GM19023 (cell line): Measurements from ENCODE around the gene ALKBH5.
A peak's percentile ranks its signal among the peaks of the same experiment; 100 is the strongest.
"Not testable (repeated sequence)": the region's sequence is repeated elsewhere in the genome, so short reads cannot be mapped to it uniquely, and the experiment has no call there.

Source experiments
- ATAC-seq: cut with Tn5 transposase; IDR thresholded peaks from one replicate; pipeline ENCODE4 v1.9.1; 2021; ENCODE audit warnings: mild to moderate bottlenecking, moderate library complexity; ENCODE audit not compliant: unreplicated experiment

ALKBH5 gene

DNA sequence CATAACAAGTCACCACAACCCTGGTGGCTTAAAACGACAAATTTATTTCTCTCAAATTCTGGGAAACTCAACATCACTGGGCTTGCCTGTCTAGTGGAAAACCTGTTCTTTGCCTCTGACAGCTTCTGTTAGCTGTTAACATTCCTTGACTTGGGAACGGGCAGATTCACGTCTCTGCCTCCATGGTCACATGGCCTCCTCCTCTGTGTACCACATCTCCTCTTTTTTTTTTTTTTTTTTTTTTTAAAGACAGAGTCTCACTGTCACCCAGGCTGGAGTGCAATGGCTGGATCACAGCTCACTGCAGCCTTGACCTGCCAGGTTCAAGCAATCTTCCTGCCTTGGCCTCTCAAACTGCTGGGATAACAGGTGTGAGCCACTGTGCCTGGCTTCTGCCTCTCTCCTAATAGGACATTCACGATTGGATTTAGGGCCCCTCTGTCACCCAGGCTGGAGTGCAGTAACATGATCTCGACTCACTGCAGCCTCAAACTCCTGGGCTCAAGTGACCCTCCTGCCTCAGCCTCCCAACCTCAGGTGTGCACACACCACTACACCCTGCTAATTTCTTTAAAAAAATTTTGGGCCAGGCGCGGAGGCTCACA, 30.1 kb downstream of the ALKBH5 start:
- ATAC-seq = no peak

DNA sequence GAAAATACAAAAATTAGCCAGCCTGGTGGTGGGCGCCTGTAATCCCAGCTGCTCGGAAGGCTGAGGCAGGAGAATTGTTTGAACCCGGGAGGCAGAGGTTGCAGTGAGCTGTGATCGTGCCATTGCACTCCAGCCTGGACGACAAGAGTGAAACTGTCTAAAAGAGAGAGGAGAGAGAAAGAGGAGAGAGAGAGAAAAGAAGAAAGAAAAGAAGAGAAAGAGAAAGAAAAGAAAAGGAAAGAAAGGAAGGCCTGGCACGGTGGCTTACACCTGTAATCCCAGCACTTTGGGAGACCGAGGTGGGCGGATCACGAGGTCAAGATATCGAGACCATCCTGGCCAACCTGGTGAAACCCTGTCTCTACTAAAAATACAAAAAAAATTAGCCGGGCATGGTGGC, 33.3 kb downstream of the ALKBH5 start:
- not testable (repeated sequence) for ATAC-seq

DNA sequence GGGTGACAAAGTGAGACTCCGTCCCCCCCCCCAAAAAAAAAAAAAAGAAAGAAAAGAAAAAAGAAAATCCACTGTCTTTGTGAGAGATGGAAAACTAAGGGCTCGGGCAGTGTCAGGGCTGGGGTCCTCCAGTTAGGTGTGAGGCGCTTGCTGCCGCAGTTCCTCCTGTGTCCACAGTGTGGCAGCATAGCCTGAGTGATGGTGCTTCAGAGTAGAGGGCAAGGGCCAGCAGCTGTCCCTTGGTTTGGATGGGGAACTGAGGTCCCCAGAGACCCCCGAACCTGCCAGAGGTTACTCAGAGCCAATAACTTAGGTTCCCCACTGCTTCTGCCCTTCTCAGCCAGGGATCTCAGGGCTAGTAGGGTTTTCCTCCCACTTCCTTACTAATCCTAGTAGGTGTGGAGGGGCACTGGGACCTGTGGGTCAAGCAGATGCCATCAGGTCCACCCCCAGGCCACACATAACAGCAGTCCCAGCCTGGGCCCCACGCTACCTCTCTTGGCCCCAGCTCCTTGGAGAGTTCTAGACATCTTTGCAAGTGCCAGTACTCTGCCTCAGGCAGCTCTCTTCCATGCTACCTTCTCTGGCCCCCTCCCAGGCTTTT, 33.9 kb downstream of the ALKBH5 start:
- ATAC-seq = no peak

DNA sequence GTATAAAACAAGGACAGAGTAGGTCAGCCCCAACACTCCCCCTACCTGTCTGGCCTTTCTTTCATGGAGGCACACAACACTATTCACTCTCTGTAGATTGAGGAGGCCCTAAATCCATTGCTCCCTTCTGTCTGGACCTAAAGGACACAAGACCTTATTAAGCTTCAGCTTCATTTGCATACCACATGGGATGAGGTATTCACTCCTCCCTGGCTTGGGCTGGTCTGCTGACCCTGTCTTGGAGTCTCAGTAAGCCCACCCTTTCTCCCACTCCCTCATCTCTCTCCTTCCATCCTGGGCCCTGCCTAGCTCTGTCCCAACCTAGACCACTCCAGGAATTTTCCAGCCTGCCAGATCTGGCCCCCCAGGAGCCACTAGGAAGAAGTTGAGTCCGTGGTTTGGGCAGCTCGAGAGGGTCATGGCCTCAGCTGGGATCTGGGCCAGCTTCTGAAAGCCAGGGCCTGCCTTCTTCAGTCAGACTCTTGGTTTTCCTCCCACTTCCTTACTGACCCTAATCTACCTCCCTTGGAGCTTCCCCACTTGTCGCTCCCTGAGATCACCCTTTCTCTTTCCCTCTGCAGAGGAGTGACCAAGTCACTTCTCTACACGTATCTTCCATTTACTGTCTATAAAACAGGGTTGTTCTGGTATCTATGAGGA, 35.3 kb downstream of the ALKBH5 start:
- no peak for ATAC-seq

DNA sequence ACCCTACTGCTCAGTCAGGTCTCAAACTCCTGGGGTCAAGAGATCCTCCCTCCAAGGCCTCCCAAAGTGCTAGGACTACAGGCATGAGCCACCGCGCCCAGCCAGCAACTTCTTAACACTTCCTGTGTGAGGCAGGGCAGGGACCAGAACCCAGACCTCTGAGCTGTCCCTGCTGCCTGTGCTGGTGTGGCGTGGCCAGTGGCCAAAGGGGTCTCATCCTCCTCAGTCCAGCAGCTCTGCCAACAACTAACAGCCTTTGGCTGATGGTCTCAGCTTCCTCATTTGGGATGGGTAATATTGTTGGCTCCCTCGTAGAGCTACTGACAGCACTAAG, 40.4 kb downstream of the ALKBH5 start:
- no peak for ATAC-seq

DNA sequence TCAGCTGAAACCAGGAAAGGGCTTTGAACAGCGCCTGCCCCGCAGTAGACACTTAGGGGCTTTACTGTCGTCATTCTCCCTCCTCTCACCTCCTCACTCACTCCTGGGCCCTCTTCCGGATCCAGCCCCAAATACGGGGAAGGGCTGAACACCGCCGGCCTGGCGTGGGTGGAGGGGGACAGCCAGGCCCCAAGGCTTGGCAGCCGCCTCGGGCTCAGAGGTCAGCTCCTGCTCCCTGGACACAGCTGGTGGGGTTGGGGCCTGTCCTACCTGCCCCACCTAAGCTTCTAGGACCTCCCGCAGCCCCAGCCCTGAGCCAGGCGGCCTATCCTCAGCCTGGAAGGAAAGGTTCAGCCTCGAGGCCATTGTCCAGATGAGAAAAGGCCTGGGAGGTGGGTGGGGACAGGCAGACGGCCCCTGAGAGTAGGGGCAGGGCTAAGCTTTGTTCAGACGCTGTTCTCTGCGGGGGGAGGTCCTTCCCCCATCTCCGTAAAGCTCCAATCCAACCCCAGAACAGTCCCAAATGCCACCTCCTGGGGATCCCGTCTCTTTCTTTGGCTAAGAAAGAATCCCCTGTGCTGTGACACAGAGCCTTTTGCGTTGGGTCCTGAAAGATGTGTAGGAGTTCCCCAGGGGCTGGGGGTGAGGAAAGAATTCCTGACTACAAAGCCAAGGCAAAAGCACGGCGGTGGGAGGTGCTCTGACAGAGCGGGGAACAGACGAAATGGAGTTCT, 40.9 kb downstream of the ALKBH5 start:
- ATAC-seq = no peak

DNA sequence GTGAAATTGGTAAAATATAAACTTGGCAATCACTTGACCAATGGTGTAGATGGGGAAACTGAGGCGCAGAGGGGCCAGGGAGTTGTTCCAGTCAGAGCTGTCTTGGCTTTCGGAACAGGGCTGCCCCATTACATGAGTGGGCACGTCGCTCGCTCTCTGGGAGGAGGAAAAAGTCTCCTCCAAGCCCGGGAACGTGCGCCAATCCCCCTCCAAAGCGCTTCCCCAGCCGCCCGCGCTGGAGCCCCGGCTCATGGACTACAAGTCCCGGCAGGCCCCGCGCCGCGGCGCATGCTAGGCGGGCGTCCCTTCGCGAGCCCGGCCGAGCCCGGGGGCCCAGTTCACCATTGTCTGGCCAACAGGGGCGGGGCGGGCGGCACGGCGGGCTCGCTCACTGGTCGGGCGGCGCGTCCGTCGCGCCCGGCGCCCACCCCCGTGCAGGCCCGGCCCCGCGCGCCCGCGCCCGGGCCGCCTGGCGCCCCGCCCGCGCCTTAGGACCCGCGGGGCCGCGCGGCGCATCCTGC, 41.6 kb downstream of the ALKBH5 start, which contains the start of gene LLGL1:
Gene LLGL1, plus strand, starts transcription at position 515 of the 521 bp plus-strand sequence. CDS start 48 bp downstream, outside the sequence.
- ATAC-seq = peak; percentile 88

DNA sequence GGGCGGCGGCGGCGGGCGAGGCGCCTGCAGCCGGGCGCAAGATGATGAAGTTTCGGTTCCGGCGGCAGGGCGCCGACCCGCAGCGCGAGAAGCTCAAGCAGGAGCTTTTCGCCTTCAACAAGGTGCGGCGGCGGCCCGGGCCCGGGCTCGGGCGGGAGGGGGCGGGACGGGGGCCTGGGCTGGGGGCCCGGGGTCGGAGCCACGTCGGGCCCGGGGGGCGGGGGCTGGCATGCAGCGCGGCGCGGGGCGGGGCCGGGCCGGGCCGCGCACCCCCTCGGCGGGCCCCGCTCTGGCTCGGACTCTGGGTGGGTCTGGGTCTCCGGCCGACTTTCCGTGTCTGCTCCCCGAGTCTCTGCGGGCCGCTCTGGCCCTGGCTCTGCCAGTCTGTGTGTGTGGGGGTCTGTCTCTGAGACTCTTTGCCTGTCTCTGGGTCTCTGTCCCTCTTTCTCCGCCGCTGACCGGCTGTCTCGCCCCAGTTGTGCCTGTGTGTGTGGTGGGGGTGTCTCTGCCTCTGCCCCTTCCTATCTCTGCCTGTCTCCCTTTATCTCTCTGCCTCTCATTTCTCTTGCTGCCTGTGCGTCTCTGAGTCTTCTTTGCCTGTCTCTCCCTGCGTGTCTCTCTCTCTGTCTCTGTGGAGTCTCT, 42.1 kb downstream of the ALKBH5 start:
- ATAC-seq = peak; percentile 24

DNA sequence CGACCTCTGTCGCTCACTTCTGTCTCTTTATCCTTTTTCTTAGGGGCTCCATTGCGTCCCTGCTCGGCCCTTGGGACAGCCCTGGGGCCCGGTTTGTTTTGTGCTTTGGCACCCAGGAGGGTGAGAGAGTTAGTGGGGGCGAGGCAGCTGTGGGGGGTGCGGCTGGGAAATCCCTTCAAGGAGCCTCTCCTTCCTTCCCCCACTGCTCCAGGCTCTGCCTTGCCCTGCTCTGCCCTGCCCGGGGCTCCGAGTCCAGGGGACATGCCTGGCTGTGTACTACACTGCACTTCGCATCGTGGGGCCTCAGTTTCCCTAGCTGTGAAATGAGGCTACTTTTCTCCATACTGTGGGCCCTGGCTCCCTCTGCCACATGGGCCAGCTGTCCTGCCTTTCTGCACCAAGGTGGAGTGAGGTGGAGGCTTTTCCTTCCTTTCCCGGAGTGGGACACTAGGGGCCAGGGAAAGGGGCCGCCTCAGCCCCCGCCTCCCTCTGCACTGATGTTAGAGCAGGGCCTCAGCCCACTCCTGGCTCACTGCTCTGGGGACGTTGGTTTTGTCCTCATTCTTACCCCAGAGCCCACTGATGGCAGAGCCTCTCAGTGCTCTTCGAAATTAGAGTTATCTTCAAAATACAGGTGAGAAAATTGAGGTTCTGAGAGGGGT, 42.8 kb downstream of the ALKBH5 start:
- ATAC-seq = no peak

DNA sequence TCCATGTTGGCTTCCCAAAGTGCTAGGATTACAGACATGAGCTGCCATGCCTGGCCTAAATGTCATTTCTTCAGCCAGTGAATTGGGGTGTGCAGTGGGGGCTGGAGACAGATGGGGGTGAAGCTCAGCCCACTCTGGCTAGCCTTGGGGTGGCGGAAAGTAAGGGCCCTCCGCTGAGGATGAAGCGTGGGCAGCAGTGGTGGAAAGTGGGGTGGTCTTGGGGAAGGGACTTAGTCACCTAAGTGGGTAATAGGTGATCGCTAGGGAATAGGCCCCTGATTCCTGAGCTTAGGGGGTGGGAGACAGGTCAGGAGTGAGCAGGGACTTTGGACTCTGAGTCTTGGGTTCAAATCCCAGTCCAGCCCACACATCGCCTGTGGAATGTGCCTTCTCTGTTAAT, 44.0 kb downstream of the ALKBH5 start:
- no peak for ATAC-seq

DNA sequence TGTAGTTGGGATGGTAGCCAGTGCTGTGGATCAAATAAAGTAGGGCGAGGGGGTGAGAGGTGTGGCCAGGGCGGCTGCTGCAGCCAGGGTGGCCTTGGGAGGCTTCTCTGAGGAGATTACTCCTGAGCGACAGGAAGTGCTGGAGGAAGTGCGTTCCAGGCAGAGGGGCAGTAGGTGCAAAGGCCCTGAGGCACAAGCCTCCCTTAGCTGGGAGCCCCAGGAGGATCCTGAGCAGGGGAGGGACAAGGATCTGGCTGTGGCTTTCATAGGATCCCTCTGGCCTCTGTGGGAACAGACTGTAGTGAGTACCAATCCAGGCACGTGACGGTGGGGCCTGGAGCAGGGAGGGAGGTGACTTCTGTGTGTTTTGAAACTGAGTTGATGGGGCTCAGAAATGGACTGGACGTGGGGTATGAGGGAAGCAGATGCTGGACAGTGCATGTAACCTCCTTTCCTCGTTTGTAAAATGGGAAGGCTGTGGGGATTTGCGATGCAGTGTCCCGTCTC, 44.6 kb downstream of the ALKBH5 start:
- no peak for ATAC-seq

DNA sequence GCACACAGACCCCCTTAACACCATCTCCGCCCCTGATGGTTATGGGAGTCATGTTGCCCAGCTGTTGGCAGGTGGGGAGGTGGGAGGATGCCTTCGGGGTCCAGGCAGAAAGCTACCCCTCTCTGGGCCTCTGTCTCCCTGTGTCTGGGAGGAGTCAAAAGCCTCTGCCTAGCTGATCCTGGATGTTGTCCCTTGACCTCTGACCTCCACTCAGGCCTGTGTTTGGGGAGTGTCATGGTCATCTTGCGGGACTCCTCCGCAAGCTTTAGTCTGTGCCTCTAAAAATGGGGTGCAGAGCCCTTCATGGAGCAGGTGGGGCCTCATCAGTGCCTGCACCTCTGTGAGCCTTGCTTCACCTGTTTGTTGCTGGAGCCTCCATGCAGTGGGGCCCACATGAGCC, 45.6 kb downstream of the ALKBH5 start:
- no peak for ATAC-seq

DNA sequence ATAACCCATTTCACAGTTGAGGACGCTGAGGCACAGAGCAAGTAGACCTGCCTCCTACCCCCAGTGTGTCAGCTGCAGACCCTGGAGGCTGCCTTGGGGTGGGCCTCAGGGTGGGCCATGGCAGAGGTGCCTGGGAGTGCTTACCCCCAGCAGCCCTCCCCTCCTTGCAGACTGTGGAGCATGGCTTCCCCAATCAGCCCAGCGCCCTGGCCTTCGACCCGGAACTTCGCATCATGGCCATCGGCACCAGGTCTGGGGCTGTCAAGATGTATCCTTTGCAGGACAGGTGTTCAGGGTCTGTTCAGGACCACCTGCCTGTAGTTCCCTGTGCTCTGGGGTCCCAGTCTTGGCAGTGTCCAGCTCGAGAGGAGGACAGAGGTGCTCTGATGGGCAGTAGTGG, 46.1 kb downstream of the ALKBH5 start:
- ATAC-seq = no peak

DNA sequence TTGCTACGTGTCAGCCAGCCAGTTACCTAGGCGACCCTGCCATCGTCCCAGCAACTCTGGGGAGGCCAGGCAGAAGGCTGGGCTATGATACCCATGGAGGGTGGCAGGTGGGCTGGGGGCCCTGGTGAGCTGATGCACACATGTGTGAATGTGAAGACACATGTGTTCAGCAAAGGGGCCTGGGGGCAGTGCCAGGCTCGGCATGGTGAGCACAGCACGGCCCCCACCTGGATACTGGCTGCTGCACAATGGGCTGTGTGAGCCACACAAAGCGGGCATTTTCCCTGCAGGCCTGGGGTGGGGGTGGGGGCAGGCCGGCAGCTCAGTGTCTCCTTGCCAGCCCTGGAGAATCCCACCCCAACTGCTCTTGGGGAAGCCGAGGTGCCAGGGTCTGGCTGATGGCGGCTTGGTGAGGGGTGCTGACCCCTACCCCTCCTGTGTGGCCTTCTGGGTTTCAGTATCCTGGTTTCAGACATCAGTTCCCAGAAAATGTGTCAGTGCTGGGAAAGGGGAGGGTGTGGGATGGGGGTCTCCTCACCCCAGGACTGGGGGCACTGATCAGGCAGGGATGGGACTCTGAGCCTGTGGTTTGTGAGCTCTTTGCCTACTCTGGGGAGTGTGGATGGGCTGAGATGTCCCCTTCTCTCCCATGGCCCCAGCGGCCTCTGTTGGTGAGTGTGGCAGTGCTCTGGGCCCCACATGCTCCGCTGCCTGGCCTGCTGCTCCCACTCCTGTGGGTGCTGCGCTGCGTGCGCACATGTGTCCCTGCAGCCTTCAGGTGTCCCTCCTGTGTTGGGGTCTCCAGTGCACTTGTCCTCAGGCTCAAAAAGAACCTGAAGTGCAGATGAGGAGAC, 46.9 kb downstream of the ALKBH5 start:
- ATAC-seq = no peak

DNA sequence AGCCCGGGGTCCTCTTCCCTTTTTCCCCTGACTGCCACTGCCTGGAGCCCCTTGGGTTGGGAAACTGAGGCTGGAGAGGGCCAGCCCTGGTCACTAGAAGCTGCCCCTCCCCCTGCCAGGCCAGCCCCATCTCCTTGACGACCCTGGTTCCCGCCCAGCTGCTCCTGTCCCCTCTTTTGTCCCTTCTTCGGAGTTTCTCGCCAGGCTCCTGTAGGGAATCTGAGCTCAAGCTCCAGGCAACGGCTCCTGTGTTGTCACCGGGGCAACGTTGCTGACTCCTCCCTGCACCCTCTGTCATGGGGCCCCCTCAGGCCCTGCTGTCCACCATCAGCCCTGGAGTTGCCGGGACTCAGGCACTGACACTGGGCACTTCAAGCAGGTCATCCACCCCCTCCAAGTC, 47.5 kb downstream of the ALKBH5 start:
- no peak for ATAC-seq

DNA sequence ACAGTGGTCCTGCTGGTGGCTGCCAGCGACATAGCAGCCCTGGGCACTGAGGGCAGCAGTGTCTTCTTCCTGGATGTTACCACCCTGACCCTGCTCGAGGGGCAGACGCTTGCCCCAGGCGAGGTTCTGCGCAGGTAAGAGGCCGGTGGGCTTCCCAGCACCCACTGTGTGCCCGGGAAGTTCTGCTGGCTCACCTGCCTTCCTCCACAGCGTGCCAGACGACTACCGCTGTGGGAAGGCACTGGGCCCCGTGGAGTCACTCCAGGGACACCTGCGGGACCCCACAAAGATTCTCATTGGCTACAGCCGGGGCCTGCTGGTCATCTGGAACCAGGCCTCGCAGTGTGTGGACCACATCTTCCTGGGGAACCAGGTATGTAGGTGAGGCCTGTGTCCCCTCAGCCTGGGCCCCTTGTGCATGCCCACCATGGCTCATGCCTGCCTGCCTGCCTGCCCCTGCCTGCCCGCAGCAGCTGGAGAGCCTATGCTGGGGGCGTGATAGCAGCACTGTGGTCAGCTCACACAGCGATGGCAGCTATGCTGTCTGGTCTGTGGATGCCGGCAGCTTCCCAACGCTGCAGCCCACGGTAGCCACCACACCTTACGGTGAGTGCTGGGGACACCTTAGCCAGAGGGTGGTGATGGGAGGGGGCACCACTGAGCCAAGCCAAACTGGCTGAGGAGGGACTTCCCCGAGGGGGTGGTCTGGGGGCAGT, 50.3 kb downstream of the ALKBH5 start:
- ATAC-seq = no peak

DNA sequence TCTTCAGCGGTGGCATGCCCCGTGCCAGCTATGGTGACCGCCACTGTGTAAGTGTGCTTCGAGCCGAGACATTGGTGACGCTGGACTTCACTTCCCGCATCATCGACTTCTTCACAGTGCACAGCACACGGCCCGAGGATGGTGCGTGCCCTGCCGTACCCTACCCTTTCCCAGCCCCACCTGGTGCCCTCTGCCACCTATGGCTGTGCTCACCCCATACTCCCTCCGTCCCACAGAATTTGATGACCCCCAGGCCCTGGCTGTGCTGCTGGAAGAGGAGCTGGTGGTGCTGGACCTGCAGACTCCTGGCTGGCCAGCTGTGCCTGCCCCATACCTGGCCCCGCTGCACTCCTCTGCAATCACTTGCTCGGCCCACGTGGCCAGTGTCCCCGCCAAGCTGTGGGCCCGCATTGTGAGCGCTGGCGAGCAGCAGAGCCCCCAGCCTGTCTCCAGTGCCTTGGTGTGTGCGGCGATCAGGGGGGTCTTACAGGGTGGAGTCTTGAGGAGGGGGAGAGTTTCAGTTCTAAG, 51.3 kb downstream of the ALKBH5 start:
- no peak for ATAC-seq

DNA sequence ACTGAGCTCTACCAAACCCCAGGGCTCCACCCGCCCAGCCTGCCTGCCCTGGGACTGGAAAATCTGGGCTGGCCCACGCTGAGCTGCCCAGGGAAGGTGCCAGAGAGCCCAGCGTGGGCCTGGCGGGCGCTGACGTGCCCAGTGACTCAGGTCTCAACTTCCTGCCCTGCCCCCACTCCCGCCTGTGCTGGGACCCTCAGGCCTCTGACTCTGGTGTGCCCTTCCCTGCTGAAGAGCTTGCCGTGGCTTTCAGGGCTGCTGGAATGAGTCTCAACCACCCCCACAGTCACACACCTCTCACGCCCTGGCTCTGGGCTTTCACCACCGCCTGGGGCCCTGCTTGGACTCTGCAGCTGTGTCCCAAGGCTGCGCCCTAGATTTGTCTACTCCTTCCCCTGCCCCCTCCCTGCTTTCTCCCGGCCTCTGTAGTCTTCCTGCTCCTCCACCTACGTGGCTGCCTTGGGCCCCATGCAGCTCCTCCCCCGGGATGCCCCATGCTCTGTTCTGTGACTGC, 52.2 kb downstream of the ALKBH5 start:
- ATAC-seq = no peak
